ENCODE measurements around the gene GRAMD1A. TPM values are rescaled to one million over a fixed set of nuclear protein-coding genes. Genes with fewer than 3 reads are reported as not detected.
A peak's percentile ranks its signal among the peaks of the same experiment; 100 is the strongest.

The GRAMD1A gene
- total and polyA plus RNA-seq, 9 of the 15 experiments (the other 6 are each of a cell fraction or from before 2014, with no cell fraction given), result 1.4 to 63.8 (median 38.5) TPM

GRCh38 chr19:34999498-35000337 is at the start of gene GRAMD1A (continued):
- peak; percentile 80 for TF ChIP-seq ZBTB40 (IDR thresholded peaks at IDR 0.05)
- no peak for TF ChIP-seq ZBTB40 (CRISPR knock-in tag; IDR thresholded peaks at IDR 0.05)
- no peak for TF ChIP-seq REST (IDR thresholded peaks at IDR 0.05; ENCODE audit: borderline replicate concordance)
- no peak for TF ChIP-seq REST (CRISPR knock-in tag; IDR thresholded peaks at IDR 0.05; ENCODE audit: low read depth)
- no peak for TF ChIP-seq ZNF311 (CRISPR knock-in tag; IDR thresholded peaks at IDR 0.05)
- no peak for TF ChIP-seq SRSF9 (IDR thresholded peaks at IDR 0.05; ENCODE audit: borderline replicate concordance, low read depth, low read length)
- no peak for TF ChIP-seq ZNF146 (CRISPR knock-in tag; IDR thresholded peaks at IDR 0.05; ENCODE audit: unreplicated experiment)
